Liver (tissue), 9 donors: ENCODE measurements around the gene ASH1L. TPM values are rescaled to one million over a fixed set of nuclear protein-coding genes. Genes with fewer than 3 reads are reported as not detected.
"Not testable (repeated sequence)": the region's sequence is repeated elsewhere in the genome, so short reads cannot be mapped to it uniquely, and the experiment has no call there.

Experiments
- DNase-seq: peaks from one replicate; pipeline ENCODE4 v3.0.0-alpha.2; 2017; ENCODE audit warnings: low spot score
- H3K27ac ChIP-seq, 2 donors: one replicate each; pipeline ENCODE4 v1.7.0; 2013; ENCODE audit warnings: inconsistent platforms in 2 of 2, low read length in 2 of 2, control low read depth in 1 of 2, low read depth in 1 of 2, mild to moderate bottlenecking in 1 of 2
- H3K27me3 ChIP-seq, 4 donors: one replicate each; pipeline versions ENCODE4 v1.6.1 to v1.7.0; 2013; ENCODE audit warnings: low read length in 3 of 4, inconsistent platforms in 1 of 4, mild to moderate bottlenecking in 1 of 4, moderate library complexity in 1 of 4; ENCODE audit not compliant: control insufficient read depth in 4 of 4, insufficient read depth in 4 of 4
- H3K36me3 ChIP-seq, 4 donors: one replicate each; pipeline versions ENCODE4 v1.6.1 to v1.7.0; 2013; ENCODE audit warnings: low read length in 3 of 4, mild to moderate bottlenecking in 3 of 4, low read depth in 1 of 4, moderate library complexity in 1 of 4; ENCODE audit not compliant: control insufficient read depth in 4 of 4, insufficient read depth in 3 of 4
- H3K4me1 ChIP-seq, 4 donors: one replicate each; pipeline versions ENCODE4 v1.6.1 to v1.7.0; 2013; ENCODE audit warnings: low read length in 3 of 4, mild to moderate bottlenecking in 3 of 4, moderate library complexity in 1 of 4; ENCODE audit not compliant: control insufficient read depth in 4 of 4, insufficient read depth in 4 of 4
- H3K4me3 ChIP-seq, 3 donors: one replicate each; pipeline versions ENCODE4 v1.6.1 to v1.7.0; 2013; ENCODE audit warnings: low read length in 3 of 3, control low read depth in 1 of 3, low read depth in 1 of 3, mild to moderate bottlenecking in 1 of 3
- H3K9ac ChIP-seq, 2 donors: one replicate each; pipeline ENCODE4 v1.7.0; 2013; ENCODE audit warnings: low read length in 2 of 2, mild to moderate bottlenecking in 2 of 2, moderate library complexity in 2 of 2, control low read depth in 1 of 2, low read depth in 1 of 2
- H3K9me3 ChIP-seq, 4 donors: one replicate each; pipeline versions ENCODE4 v1.6.1 to v1.7.0; 2013; ENCODE audit warnings: low read length in 3 of 4; ENCODE audit not compliant: control insufficient read depth in 4 of 4
- ATF3 ChIP-seq: IDR thresholded peaks from 2 replicates; pipeline ENCODE4 v1.6.1; 2016; ENCODE audit warnings: antibody characterized with exemption
- CTCF ChIP-seq: fragments of 150-350 bp; IDR thresholded peaks from 2 replicates; pipeline ENCODE4 v1.5.1; 2017; ENCODE audit warnings: improper control_type of control experiment, low read depth, low read length; ENCODE audit not compliant: missing input control
- EGR1 ChIP-seq, 2 donors: IDR thresholded peaks; 2 replicates each; pipeline ENCODE4 v1.6.1; 2016 to 2018; ENCODE audit warnings: antibody characterized with exemption in 2 of 2, low read depth in 2 of 2
- FOXA1 ChIP-seq: IDR thresholded peaks from 2 replicates; pipeline ENCODE4 v1.6.1; 2016; ENCODE audit warnings: antibody characterized with exemption
- FOXA2 ChIP-seq: IDR thresholded peaks from 2 replicates; pipeline ENCODE4 v1.6.1; 2016; ENCODE audit warnings: antibody characterized with exemption
- GABPA ChIP-seq, 2 donors: IDR thresholded peaks in 1 of 2; conservative IDR thresholded peaks in 1 of 2; 2 replicates each; pipeline ENCODE4 v1.6.1; 2016; ENCODE audit warnings: antibody characterized with exemption in 2 of 2, mild to moderate bottlenecking in 1 of 2, moderate library complexity in 1 of 2
- HNF4A ChIP-seq, 2 donors: conservative IDR thresholded peaks; 2 replicates each; pipeline ENCODE4 v1.6.1; 2016; ENCODE audit warnings: antibody characterized with exemption in 2 of 2, mild to moderate bottlenecking in 2 of 2
- HNF4G ChIP-seq: IDR thresholded peaks from 2 replicates; pipeline ENCODE4 v1.6.1; 2016; ENCODE audit warnings: antibody characterized with exemption
- JUND ChIP-seq, 2 donors: IDR thresholded peaks; 2 replicates each; pipeline ENCODE4 v1.6.1; 2016; ENCODE audit warnings: antibody characterized with exemption in 2 of 2
- MAX ChIP-seq: IDR thresholded peaks from 2 replicates; pipeline ENCODE4 v1.6.1; 2016; ENCODE audit warnings: antibody characterized with exemption
- NR2F2 ChIP-seq: IDR thresholded peaks from 2 replicates; pipeline ENCODE4 v1.6.1; 2016; ENCODE audit warnings: antibody characterized with exemption
- RAD21 ChIP-seq, 2 donors: IDR thresholded peaks; 2 replicates each; pipeline ENCODE4 v1.6.1; 2016; ENCODE audit warnings: antibody characterized with exemption in 2 of 2, mild to moderate bottlenecking in 2 of 2
- REST ChIP-seq: IDR thresholded peaks from 2 replicates; pipeline ENCODE4 v1.6.1; 2016; ENCODE audit warnings: antibody characterized with exemption, mild to moderate bottlenecking
- RXRA ChIP-seq, 2 donors: IDR thresholded peaks; 2 replicates each; pipeline ENCODE4 v1.6.1; 2017 to 2018; ENCODE audit warnings: antibody characterized with exemption in 2 of 2, mild to moderate bottlenecking in 1 of 2
- SP1 ChIP-seq: IDR thresholded peaks from 2 replicates; pipeline ENCODE4 v1.6.1; 2018; ENCODE audit warnings: antibody characterized with exemption, mild to moderate bottlenecking
- TAF1 ChIP-seq: conservative IDR thresholded peaks from 2 replicates; pipeline ENCODE4 v1.6.1; 2016; ENCODE audit warnings: antibody characterized with exemption, mild to moderate bottlenecking
- YY1 ChIP-seq: IDR thresholded peaks from 2 replicates; pipeline ENCODE4 v1.6.1; 2016; ENCODE audit warnings: antibody characterized with exemption, mild to moderate bottlenecking
- ZBTB33 ChIP-seq: IDR thresholded peaks from 2 replicates; pipeline ENCODE4 v1.6.1; 2016; ENCODE audit warnings: antibody characterized with exemption
- WGBS: extraction: QIAGEN DNeasy Blood & Tissue Kit; methylation state at CpG from one replicate; pipeline ENCODE4 v1.1.7; 2013; 5-methylcytosine and 5-hydroxymethylcytosine counted together
- polyA plus RNA-seq, 2 donors: library from polyadenylated mRNA; stranded (reverse) in 1 of 2; unstranded in 1 of 2; fragments of 200-250 nt in 1 of 2; fragments of >200 nt in 1 of 2; fragmentation: Nextera tagmentation in 1 of 2; extraction: Ambion mirVana in 1 of 2; gene quantifications; one replicate each; pipeline versions ENCODE4 v1.2.1 to v1.2.3, GENCODE V29; 2013 to 2015
- total RNA-seq, 2 donors: library from RNA; depleted of rRNA; stranded (reverse); fragments of >200 nt; gene quantifications; one replicate each; pipeline ENCODE4 v1.2.3, GENCODE V29; 2014
- donor health status: healthy.
- donor health status: healthy.
- donor health status: healthy.
- donor health status: healthy.
- donor health status: healthy.

Gene ASH1L
- total and polyA plus RNA-seq, 4 donors, result 3.9 to 30.3 (median 13.9) TPM

GRCh38 chr1:155596864-155597263, 34.3 kb upstream of the ASH1L start:
- Histone ChIP-seq H3K9me3 (no peaks in the 10 kb centered on the region), H3K4me1 (peaks cover 0 to 2% (median 0%) of the 10 kb centered on the region in 4 donors), H3K4me3 (no peak overlapping the region), H3K27ac (no peak overlapping the region), H3K27me3 (no peaks in the 10 kb centered on the region), H3K9ac (no peak overlapping the region), H3K36me3 (no peaks in the 10 kb centered on the region)
- WGBS, result 99% methylated on average over 5 of the region's 5 CpGs
- no peak for DNase-seq
- TF ChIP-seq MAX, result no peak
- TF ChIP-seq RAD21 (IDR thresholded peaks at IDR 0.05), result no peak
- no peak for TF ChIP-seq NR2F2
- TF ChIP-seq HNF4A (conservative IDR thresholded peaks at IDR 0.05), result no peak
- no peak for TF ChIP-seq YY1
- no peak for TF ChIP-seq EGR1 (IDR thresholded peaks at IDR 0.05; ENCODE audit: low read depth in 2 of 2)
- TF ChIP-seq RXRA (IDR thresholded peaks at IDR 0.05), result no peak
- no peak for TF ChIP-seq SP1
- TF ChIP-seq JUND (IDR thresholded peaks at IDR 0.05), result no peak
- no peak for TF ChIP-seq HNF4G
- TF ChIP-seq ATF3, result no peak
- TF ChIP-seq ZBTB33, result no peak
- TF ChIP-seq FOXA2, result no peak
- no peak for TF ChIP-seq GABPA (IDR thresholded peaks at IDR 0.05 in 1 of 2, conservative IDR thresholded peaks at IDR 0.05 in 1 of 2)
- TF ChIP-seq REST, result no peak
- TF ChIP-seq TAF1, result no peak
- no peak for TF ChIP-seq FOXA1
- TF ChIP-seq CTCF, result no peak

GRCh38 chr1:155595877-155596474, 33.4 kb upstream of the ASH1L start:
- DNase-seq, H3K27ac ChIP-seq, H3K9ac ChIP-seq: not testable (repeated sequence)

More at GRCh38 chr1:155595877-155596474, 33.4 kb upstream of the ASH1L start:
- WGBS, result 81% methylated on average over 3 of the region's 3 CpGs
- H3K4me1 ChIP-seq, H3K9me3 ChIP-seq, H3K27me3 ChIP-seq, H3K4me3 ChIP-seq, H3K36me3 ChIP-seq: not testable (repeated sequence)
